Measurements from ENCODE around the gene ZNF800.

DNA sequence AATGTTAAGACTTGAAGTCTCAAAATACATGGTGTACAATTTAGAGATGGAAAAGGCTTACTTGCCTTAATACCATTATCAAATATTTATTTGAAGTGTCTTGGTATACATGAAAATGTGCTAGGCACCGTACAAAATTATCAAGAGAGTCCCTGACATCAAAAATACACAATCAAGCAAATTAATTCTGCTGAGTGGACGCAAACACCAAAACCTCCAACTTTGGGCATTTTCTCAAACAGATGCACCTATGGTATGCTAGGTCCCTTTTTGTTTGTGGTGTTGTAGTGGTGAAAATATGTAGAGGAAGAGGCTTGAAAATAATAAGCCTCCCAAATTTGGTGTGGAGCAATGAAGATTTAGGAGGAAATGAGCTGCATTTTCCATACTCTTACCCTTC is 24.8 kb downstream of the ZNF800 start:
- no peak for TF ChIP-seq MAX (IDR thresholded peaks at IDR 0.05; ENCODE audit: low read depth)
- TF ChIP-seq YY1 (IDR thresholded peaks at IDR 0.05; ENCODE audit: low read depth): no peak
- no peak for TF ChIP-seq POLR2AphosphoS5 (IDR thresholded peaks at IDR 0.05; ENCODE audit: low read depth, low read length)
- TF ChIP-seq, protein P1, sequence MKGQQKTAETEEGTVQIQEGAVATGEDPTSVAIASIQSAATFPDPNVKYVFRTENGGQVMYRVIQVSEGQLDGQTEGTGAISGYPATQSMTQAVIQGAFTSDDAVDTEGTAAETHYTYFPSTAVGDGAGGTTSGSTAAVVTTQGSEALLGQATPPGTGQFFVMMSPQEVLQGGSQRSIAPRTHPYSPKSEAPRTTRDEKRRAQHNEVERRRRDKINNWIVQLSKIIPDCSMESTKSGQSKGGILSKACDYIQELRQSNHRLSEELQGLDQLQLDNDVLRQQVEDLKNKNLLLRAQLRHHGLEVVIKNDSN (IDR thresholded peaks at IDR 0.05; ENCODE audit: borderline replicate concordance, low read depth): no peak
- no peak for TF ChIP-seq RCOR1 (IDR thresholded peaks at IDR 0.05; ENCODE audit: low read length)
- no peak for TF ChIP-seq SMC3 (IDR thresholded peaks at IDR 0.05; ENCODE audit: low read depth, low read length)
- TF ChIP-seq CTCF (IDR thresholded peaks at IDR 0.05): no peak
- TF ChIP-seq SIN3A (IDR thresholded peaks at IDR 0.05; ENCODE audit: borderline replicate concordance, low read depth, low read length): no peak
- TF ChIP-seq, protein P2, sequence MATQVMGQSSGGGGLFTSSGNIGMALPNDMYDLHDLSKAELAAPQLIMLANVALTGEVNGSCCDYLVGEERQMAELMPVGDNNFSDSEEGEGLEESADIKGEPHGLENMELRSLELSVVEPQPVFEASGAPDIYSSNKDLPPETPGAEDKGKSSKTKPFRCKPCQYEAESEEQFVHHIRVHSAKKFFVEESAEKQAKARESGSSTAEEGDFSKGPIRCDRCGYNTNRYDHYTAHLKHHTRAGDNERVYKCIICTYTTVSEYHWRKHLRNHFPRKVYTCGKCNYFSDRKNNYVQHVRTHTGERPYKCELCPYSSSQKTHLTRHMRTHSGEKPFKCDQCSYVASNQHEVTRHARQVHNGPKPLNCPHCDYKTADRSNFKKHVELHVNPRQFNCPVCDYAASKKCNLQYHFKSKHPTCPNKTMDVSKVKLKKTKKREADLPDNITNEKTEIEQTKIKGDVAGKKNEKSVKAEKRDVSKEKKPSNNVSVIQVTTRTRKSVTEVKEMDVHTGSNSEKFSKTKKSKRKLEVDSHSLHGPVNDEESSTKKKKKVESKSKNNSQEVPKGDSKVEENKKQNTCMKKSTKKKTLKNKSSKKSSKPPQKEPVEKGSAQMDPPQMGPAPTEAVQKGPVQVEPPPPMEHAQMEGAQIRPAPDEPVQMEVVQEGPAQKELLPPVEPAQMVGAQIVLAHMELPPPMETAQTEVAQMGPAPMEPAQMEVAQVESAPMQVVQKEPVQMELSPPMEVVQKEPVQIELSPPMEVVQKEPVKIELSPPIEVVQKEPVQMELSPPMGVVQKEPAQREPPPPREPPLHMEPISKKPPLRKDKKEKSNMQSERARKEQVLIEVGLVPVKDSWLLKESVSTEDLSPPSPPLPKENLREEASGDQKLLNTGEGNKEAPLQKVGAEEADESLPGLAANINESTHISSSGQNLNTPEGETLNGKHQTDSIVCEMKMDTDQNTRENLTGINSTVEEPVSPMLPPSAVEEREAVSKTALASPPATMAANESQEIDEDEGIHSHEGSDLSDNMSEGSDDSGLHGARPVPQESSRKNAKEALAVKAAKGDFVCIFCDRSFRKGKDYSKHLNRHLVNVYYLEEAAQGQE (IDR thresholded peaks at IDR 0.05; ENCODE audit: low read depth, low read length): no peak
